DMS53 treated with DMSO at 0.1 percent for 48 hours (cell line): ENCODE data around the gene TBC1D20.

Source experiments
- DNase-seq: peaks from one replicate; lab custom pipeline; 2025; ENCODE audit not compliant: unreplicated experiment; lab: John Stamatoyannopoulos, UW

Gene TBC1D20

GRCh38 chr20:420721-421574, 41.4 kb downstream of the TBC1D20 start:
- DNase-seq: peak; percentile 85

- DNase-seq: peak; percentile 59
Observed at GRCh38 chr20:420166-420620, 42.1 kb downstream of the TBC1D20 start.

- DNase-seq: peak; percentile 95
Observed at GRCh38 chr20:419556-420165, 42.7 kb downstream of the TBC1D20 start.

- no peak for DNase-seq
Observed at GRCh38 chr20:418858-419365, 43.4 kb downstream of the TBC1D20 start.

- DNase-seq: no peak
Observed at GRCh38 chr20:417801-418342, 44.5 kb downstream of the TBC1D20 start.

GRCh38 chr20:416950-417800, 45.2 kb downstream of the TBC1D20 start:
- no peak for DNase-seq

- no peak for DNase-seq
Observed at GRCh38 chr20:415820-416322, 46.5 kb downstream of the TBC1D20 start.

GRCh38 chr20:414161-414560, 48.2 kb downstream of the TBC1D20 start:
- DNase-seq: no peak

- DNase-seq: no peak
Observed at GRCh38 chr20:412081-412480, 50.3 kb downstream of the TBC1D20 start.

- no peak for DNase-seq
Observed at GRCh38 chr20:409697-410559, 52.4 kb downstream of the TBC1D20 start.

- DNase-seq: no peak
Observed at GRCh38 chr20:408843-409696, 53.3 kb downstream of the TBC1D20 start.

- peak; percentile 61 for DNase-seq
Observed at GRCh38 chr20:407953-408842, 54.1 kb downstream of the TBC1D20 start, which contains the start of gene RBCK1. Gene RBCK1, plus strand, starts transcription at chr20:408299. Its CDS starts 459 bp downstream, at chr20:408758.

GRCh38 chr20:407133-407952, 55.0 kb downstream of the TBC1D20 start:
- DNase-seq: peak; percentile 83

GRCh38 chr20:406200-407132, 55.9 kb downstream of the TBC1D20 start:
- no peak for DNase-seq

GRCh38 chr20:404088-404487, 58.2 kb downstream of the TBC1D20 start:
- DNase-seq: no peak

GRCh38 chr20:403582-403957, 58.8 kb downstream of the TBC1D20 start:
- DNase-seq: no peak
